GM06990 (cell line): ENCODE results near the gene PLA2G12B.

Experiments used
- DNase-seq: peaks from one replicate; pipeline ENCODE4 v3.0.0-alpha.2; 2011; ENCODE audit not compliant: insufficient read length; ENCODE audit errors: extremely low read depth
- H3K27me3 ChIP-seq: replicated peaks from 2 replicates; pipeline ENCODE4 v1.6.0; 2011; ENCODE audit warnings: low read length; ENCODE audit not compliant: control insufficient read depth, insufficient read depth
- H3K36me3 ChIP-seq: 2 replicates; pipeline ENCODE4 v1.5.1; 2011; ENCODE audit warnings: low read length; ENCODE audit not compliant: control insufficient read depth, insufficient read depth
- H3K4me3 ChIP-seq: replicated peaks from 2 replicates; pipeline ENCODE4 v1.5.1; 2011; ENCODE audit warnings: low read depth, mild to moderate bottlenecking, control low read depth, low read length
- CTCF ChIP-seq: IDR thresholded peaks from 2 replicates; pipeline ENCODE4 v1.5.1; 2011; ENCODE audit warnings: low read length, control low read depth, mild to moderate bottlenecking, inconsistent platforms; ENCODE audit not compliant: insufficient read depth, poor library complexity, severe bottlenecking

Gene PLA2G12B

GRCh38 chr10:72893136-72893798, 61.3 kb downstream of the PLA2G12B start, which contains the start of gene OIT3:
TSS of gene OIT3 (plus strand) at chr10:72893739. CDS start at chr10:72893799, 60 bp downstream.
- Histone ChIP-seq H3K4me3 (no peak within 1 kb of the TSS), H3K36me3 (no peaks in the 10 kb centered on the region), H3K27me3 (no peaks in the 10 kb centered on the region)
- DNase-seq, result no peak
- TF ChIP-seq CTCF, result no peak

GRCh38 chr10:72890086-72890485, 64.5 kb downstream of the PLA2G12B start:
- H3K4me3 ChIP-seq, result no peak overlapping the region
- no peak for DNase-seq
- no peak for TF ChIP-seq CTCF

GRCh38 chr10:72889391-72889831, 65.2 kb downstream of the PLA2G12B start:
- H3K4me3 ChIP-seq, result no peak overlapping the region
- TF ChIP-seq CTCF, result no peak
- no peaks in the 10 kb centered on the region; the same call in 1 of the 2 replicates for H3K36me3 ChIP-seq
- DNase-seq, result no peak
- no peaks in the 10 kb centered on the region for H3K27me3 ChIP-seq

More at GRCh38 chr10:72890086-72890485, 64.5 kb downstream of the PLA2G12B start:
- H3K36me3 ChIP-seq, result no peaks in the 10 kb centered on the region; the same call in 1 of the 2 replicates
- no peaks in the 10 kb centered on the region for H3K27me3 ChIP-seq

- TF ChIP-seq CTCF, result no peak
- H3K4me3 ChIP-seq, result no peak overlapping the region
- no peak for DNase-seq
- no peaks in the 10 kb centered on the region for H3K27me3 ChIP-seq
- no peaks in the 10 kb centered on the region; the same call in 1 of the 2 replicates for H3K36me3 ChIP-seq
These were observed 66.4 kb downstream of the PLA2G12B start for GRCh38 chr10:72888151-72888638.

GRCh38 chr10:72887043-72887442, 67.6 kb downstream of the PLA2G12B start:
- Histone ChIP-seq H3K36me3 (no peaks in the 10 kb centered on the region; the same call in 1 of the 2 replicates), H3K27me3 (no peaks in the 10 kb centered on the region), H3K4me3 (no peak overlapping the region)
- TF ChIP-seq CTCF, result no peak
- no peak for DNase-seq
